NT2/D1 (cell line): ENCODE measurements around the gene CROCC2.

Experiments used
- DNase-seq: peaks from one replicate; pipeline ENCODE4 v3.0.0-alpha.2; 2011; ENCODE audit warnings: low read depth, low spot score
- H3K27me3 ChIP-seq: 2 replicates; pipeline ENCODE4 v1.6.0; 2011; ENCODE audit warnings: mild to moderate bottlenecking; ENCODE audit not compliant: insufficient read length, insufficient read depth
- H3K36me3 ChIP-seq: 2 replicates; pipeline ENCODE4 v1.6.1; 2011; ENCODE audit warnings: mild to moderate bottlenecking, low read length, mixed read lengths; ENCODE audit not compliant: insufficient read depth, insufficient read length
- H3K4me1 ChIP-seq: 2 replicates; pipeline ENCODE4 v1.5.1; 2011; ENCODE audit not compliant: insufficient read depth, insufficient read length
- H3K4me3 ChIP-seq: 2 replicates; pipeline ENCODE4 v1.5.1; 2011; ENCODE audit warnings: low read depth; ENCODE audit not compliant: insufficient read length
- H3K9ac ChIP-seq: 2 replicates; pipeline ENCODE4 v1.6.0; 2011; ENCODE audit warnings: low read depth; ENCODE audit not compliant: insufficient read length
- H3K9me3 ChIP-seq: 2 replicates; pipeline ENCODE4 v1.5.1; 2011; ENCODE audit warnings: mild to moderate bottlenecking, low read length; ENCODE audit not compliant: insufficient read depth
- SUZ12 ChIP-seq: IDR thresholded peaks from 2 replicates; pipeline ENCODE4 v1.6.1; 2011; ENCODE audit not compliant: insufficient read length, insufficient read depth; ENCODE audit errors: extremely low read depth
- YY1 ChIP-seq: IDR thresholded peaks from 2 replicates; pipeline ENCODE4 v1.6.1; 2011; ENCODE audit not compliant: insufficient read length, insufficient read depth
- ZNF274 ChIP-seq: IDR thresholded peaks from 2 replicates; pipeline ENCODE4 v1.6.1; 2011; ENCODE audit warnings: mild to moderate bottlenecking, low read depth, low read length

CROCC2 gene

DNA sequence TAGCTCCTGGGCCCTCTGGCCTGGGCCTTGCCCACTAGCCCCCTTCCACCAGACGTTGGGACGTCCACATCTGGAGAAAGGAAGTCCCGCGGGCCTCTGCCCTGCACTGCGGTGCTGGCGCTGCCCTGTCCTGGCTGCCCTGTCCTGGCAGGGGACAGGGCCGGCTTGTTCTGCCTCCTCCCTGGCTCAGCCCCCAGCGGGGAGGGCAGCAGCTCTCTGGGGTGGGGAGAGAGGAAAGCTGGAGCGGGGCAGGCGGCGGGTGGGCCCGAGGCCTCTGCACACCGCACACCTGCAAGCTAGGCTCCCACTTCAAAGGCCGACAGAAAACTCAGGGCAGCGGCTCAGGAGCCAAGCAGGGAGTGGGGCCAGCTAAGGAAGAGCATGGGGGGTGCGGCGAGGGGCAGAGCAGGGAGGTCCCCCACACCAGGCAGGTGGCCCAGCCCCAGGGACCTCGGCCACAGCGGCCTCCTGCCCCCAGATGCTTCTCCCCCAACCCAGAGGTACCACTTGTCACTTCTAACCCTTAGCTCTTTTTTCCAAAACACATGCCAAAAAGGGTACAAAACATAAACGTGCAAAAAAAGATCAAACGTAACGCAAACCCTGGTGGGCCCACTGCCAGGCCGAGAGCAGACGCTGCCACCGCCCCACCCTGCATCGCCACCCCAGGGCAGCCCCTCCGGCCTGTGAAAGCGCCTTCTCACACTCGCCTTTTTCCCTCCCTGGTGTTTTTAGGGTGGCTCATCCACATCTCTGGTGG lies 105.8 kb downstream of the CROCC2 start:
- TF ChIP-seq YY1 (no peak), SUZ12 (no peak), ZNF274 (no peak)
- H3K4me1 ChIP-seq: peaks cover 34% of the 10 kb centered on the region
- peaks cover 32% of the 10 kb centered on the region for H3K27me3 ChIP-seq
- H3K9ac ChIP-seq: peak overlapping the region; percentile 45
- no peaks in the 10 kb centered on the region for H3K9me3 ChIP-seq
- no peak for DNase-seq
- H3K4me3 ChIP-seq: no peak overlapping the region
- no peaks in the 10 kb centered on the region for H3K36me3 ChIP-seq

DNA sequence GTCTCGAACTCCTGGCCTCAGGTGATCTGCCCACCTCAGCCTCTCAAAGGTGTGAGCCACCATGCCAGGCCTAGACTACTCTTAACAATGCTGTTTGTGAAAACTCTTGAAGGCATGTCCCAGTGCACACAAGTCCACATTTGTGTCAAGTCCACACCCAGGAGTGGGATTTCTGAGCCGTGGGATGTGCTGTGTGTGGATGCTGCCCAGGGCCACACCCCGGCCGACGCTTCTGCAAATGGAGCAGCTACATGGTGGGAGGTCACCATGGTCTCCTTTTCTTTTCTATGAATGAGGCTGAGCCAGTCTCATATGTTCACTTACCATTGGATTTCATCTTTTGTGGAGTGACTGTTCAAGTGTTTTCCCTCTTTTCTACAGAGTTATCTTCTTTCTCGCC lies 108.1 kb downstream of the CROCC2 start:
- Histone ChIP-seq H3K9me3 (no peaks in the 10 kb centered on the region), H3K9ac (no peak overlapping the region), H3K4me1 (peaks cover 21% of the 10 kb centered on the region), H3K27me3 (peaks cover 13% of the 10 kb centered on the region), H3K4me3 (no peak overlapping the region), H3K36me3 (no peaks in the 10 kb centered on the region)
- TF ChIP-seq YY1 (no peak), ZNF274 (no peak), SUZ12 (no peak)
- DNase-seq: no peak

DNA sequence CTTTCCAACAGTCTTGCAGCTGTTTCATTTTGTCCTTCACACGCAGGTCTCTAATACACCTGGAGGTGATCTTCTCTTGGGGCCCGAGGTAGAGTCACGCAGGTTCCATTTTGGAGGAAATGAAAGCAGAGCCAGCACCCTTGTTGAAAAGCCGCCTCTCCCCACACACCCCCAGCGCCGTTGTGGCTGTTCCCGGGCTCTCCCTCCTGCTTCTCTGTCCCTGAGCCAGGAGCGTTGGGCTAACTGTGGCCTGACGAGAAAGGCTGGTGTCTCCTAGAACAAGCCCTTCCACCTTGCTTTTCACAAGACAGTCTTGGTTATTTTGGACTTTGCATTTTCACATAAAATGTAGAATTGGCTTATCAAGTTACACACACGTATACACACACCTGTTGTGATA lies 108.6 kb downstream of the CROCC2 start:
- H3K27me3 ChIP-seq: peaks cover 11% of the 10 kb centered on the region
- H3K4me3 ChIP-seq: no peak overlapping the region
- H3K36me3 ChIP-seq: no peaks in the 10 kb centered on the region
- DNase-seq: no peak
- no peaks in the 10 kb centered on the region for H3K9me3 ChIP-seq
- H3K4me1 ChIP-seq: peaks cover 18% of the 10 kb centered on the region
- TF ChIP-seq SUZ12 (no peak), ZNF274 (no peak), YY1 (no peak)
- H3K9ac ChIP-seq: no peak overlapping the region

DNA sequence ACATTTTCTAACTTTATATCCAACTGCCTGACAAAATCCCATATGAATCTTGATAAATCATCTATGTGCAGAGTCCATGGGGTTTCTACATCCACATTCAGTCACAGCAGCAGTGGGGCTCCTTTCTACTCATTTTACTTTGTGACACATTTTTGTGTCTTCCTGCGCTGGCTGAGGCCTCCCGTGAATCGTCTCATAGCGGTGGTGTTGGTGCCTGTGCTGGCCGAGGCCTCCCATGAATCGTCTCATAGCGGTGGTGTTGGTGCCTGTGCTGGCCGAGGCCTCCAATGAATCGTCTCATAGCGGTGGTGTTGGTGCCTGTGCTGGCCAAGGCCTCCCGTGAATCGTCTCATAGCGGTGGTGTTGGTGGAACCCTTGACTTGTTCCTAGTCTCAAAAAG lies 109.3 kb downstream of the CROCC2 start:
- Histone ChIP-seq H3K36me3 (no peaks in the 10 kb centered on the region), H3K4me1 (peaks cover 14% of the 10 kb centered on the region), H3K9me3 (no peaks in the 10 kb centered on the region), H3K9ac (no peak overlapping the region), H3K27me3 (peaks cover 11% of the 10 kb centered on the region), H3K4me3 (no peak overlapping the region)
- no peak for TF ChIP-seq ZNF274
- no peak for TF ChIP-seq SUZ12
- no peak for TF ChIP-seq YY1
- no peak for DNase-seq

DNA sequence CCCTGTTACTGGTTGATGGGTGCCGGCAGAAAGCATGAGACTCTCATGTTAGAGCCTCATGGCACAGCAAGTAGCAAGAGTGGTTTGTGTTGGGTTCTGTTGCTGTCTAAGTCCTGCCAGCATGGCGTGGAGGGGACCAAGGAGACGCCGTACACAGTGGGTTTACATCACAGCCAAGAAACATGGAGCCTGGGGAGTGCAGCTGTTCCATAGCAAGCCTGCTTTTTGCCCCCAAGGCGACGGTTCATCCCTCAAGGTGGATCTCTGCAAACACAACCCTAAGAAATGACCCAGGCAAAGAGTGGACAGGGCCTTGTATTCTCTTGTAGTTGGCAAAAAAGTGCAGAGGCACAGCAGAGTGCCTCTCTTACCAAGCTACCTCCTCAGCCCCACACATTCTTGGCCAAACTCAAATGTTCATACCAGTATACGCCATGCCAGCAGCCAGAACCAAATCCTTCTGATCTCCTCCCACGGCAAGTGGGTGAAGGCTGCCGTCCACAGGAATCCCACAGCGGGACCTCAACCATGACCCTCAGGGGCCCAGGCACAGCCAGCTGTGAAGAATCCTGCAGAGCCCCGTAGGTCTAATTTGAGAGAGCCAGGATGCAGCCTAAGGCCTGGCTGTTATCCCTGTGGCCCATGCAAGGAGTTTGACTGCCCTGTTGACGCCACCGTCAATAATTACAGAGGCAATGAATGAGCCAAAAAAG lies 111.2 kb downstream of the CROCC2 start:
- Histone ChIP-seq H3K4me1 (no peaks in the 10 kb centered on the region), H3K9ac (no peak overlapping the region), H3K27me3 (peaks cover 3% of the 10 kb centered on the region), H3K9me3 (peaks cover 9% of the 10 kb centered on the region), H3K36me3 (no peaks in the 10 kb centered on the region), H3K4me3 (no peak overlapping the region)
- TF ChIP-seq ZNF274 (no peak), SUZ12 (no peak), YY1 (no peak)
- no peak for DNase-seq

DNA sequence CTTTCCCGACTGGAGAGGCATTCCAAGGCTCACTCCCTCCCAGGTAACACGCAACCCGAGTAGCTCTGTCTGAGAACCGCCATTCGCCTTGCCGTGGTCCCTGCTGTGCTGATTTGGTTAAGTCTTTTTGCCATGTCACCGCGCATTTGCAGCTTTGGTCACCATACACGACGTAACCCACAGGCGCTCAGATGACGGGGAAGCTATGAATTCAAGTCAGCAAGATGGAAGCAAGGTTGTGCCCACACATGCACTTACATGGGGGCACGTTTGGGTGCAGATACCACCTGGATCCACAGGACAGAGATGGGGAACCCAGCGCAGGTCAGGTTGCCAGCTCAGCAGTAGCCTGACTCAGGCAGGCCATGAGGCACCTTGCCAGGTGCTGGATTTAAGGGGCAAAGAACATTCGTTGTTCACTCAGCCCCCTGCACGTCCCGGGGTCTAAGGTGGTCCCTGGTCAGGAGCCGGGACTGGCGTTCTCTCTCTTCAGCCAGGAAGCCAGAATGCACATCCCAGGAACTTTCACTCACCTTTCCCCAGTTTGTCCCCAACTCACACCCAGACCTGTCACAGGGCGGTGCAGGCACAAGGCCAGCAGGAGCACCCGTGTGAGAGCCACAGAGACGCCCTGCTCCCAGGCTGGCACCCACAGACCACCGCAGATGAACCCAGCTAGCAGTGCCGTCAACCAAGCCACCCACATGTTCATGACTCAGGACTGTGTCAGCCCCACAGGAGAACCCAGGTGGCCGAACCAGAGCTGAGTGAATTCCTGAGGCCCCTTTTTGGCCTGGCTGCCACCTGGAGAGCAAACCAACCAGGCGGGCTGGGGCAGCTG lies 112.1 kb downstream of the CROCC2 start:
- DNase-seq: no peak
- TF ChIP-seq ZNF274: no peak
- TF ChIP-seq YY1: no peak
- TF ChIP-seq SUZ12: no peak

More for the DNA sequence above, 112.1 kb downstream of the CROCC2 start:
- Histone ChIP-seq H3K9me3 (peaks cover 13% of the 10 kb centered on the region), H3K27me3 (peaks cover 3% of the 10 kb centered on the region), H3K4me1 (no peaks in the 10 kb centered on the region), H3K36me3 (no peaks in the 10 kb centered on the region), H3K9ac (no peak overlapping the region), H3K4me3 (no peak overlapping the region)
